Lower lobe of right lung (tissue), 2 donors: Measurements from ENCODE around the gene EDEM1. TPM values are rescaled to one million over a fixed set of nuclear protein-coding genes. Genes with fewer than 3 reads are reported as not detected.
"Not testable (repeated sequence)": the region's sequence is repeated elsewhere in the genome, so short reads cannot be mapped to it uniquely, and the experiment has no call there.

Experiments used
- ATAC-seq, 2 donors: fragments of 200-7000 bp; cut with Tn5 transposase; one replicate each; pipeline ENCODE4 v1.9.1; 2020 to 2022; ENCODE audit warnings: mild to moderate bottlenecking in 2 of 2, moderate library complexity in 2 of 2
- DNase-seq: peaks from one replicate; pipeline ENCODE4 v3.0.0-alpha.2; 2020
- H3K27ac ChIP-seq: fragments of 200-600 bp; one replicate; pipeline ENCODE4 v1.8.0; 2022
- H3K27me3 ChIP-seq: fragments of 200-600 bp; one replicate; pipeline ENCODE4 v1.8.0; 2022; ENCODE audit warnings: low read depth
- H3K36me3 ChIP-seq: fragments of 200-600 bp; one replicate; pipeline ENCODE4 v1.8.0; 2022; ENCODE audit warnings: mild to moderate bottlenecking
- H3K4me1 ChIP-seq: fragments of 200-600 bp; one replicate; pipeline ENCODE4 v1.8.0; 2022
- H3K4me3 ChIP-seq: fragments of 200-600 bp; one replicate; pipeline ENCODE4 v1.8.0; 2022; ENCODE audit warnings: mild to moderate bottlenecking
- H3K9me3 ChIP-seq: fragments of 200-600 bp; one replicate; pipeline ENCODE4 v1.8.0; 2022
- intact Hi-C: fragments of 100-400 bp; cut with DNase I; formaldehyde crosslinking; loops from one replicate; pipeline ENCODE4 v1.11.0; 2022
- total RNA-seq: library from RNA; stranded (reverse); fragmentation: NEBNext Ultra II Directional; extraction: Animal tissue kit (Norgen Biotek cat#: 25700); gene quantifications from one replicate; pipeline ENCODE4 v1.2.1, GENCODE V29; 2021
- TF ChIP-seq, protein P1 (sequence below): fragments of 200-600 bp; IDR thresholded peaks from one replicate; pipeline ENCODE4 v1.8.0; 2022; ENCODE audit warnings: antibody characterized with exemption, mild to moderate bottlenecking
- donor health status: DM: no; HTN: yes; CAD: no; lungs with severe emphysema.

Gene EDEM1
- total RNA-seq, 1 donor from 2014 or later, result 76.5 TPM

DNA sequence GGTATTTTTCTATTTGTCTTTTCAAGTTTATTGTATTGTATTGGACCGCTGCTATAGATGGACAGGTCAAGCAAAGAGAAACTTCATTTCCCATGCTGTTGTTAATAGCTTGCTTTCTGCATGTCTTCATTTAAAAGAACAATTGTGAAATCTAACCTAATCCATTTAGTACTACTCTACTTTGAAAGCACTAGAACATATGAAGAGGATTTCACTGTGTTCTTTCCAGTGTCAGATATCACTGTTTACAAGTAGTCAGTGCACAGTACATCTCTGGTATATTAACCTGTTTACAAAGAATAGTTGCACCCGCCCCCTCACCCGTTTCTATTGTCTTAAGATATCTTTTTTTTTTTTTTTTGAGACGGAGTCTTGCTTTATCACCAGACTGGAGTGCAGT lies 21.8 kb upstream of the EDEM1 start:
- Histone ChIP-seq H3K27ac (no peak overlapping the region), H3K4me3 (no peak overlapping the region), H3K36me3 (peaks cover 2% of the 10 kb centered on the region), H3K27me3 (no peaks in the 10 kb centered on the region), H3K4me1 (peaks cover 52% of the 10 kb centered on the region), H3K9me3 (no peaks in the 10 kb centered on the region)
- ATAC-seq (no peak), DNase-seq (no peak)
- TF ChIP-seq, protein P1, sequence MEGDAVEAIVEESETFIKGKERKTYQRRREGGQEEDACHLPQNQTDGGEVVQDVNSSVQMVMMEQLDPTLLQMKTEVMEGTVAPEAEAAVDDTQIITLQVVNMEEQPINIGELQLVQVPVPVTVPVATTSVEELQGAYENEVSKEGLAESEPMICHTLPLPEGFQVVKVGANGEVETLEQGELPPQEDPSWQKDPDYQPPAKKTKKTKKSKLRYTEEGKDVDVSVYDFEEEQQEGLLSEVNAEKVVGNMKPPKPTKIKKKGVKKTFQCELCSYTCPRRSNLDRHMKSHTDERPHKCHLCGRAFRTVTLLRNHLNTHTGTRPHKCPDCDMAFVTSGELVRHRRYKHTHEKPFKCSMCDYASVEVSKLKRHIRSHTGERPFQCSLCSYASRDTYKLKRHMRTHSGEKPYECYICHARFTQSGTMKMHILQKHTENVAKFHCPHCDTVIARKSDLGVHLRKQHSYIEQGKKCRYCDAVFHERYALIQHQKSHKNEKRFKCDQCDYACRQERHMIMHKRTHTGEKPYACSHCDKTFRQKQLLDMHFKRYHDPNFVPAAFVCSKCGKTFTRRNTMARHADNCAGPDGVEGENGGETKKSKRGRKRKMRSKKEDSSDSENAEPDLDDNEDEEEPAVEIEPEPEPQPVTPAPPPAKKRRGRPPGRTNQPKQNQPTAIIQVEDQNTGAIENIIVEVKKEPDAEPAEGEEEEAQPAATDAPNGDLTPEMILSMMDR, result no peak
- intact Hi-C loops, result no loop called here

DNA sequence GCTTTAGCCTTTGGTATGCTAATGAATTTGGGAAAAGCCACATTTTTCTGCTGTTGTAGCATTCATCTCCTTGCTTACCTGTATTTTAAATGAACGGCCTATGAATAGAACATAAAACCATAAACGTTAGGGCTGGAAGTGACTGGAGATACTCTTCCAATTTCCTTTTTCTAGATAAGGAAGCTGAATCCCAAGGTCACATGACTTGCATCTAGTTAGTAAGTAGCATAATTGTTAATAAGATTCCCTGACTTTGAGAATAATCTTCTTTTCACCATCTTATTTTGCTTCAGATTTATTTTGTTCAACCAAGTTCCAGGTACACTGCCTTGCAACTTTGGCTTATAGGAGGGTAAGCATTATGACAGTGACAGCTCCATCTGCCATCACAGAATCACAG lies 20.7 kb upstream of the EDEM1 start:
- intact Hi-C loops, result no loop called here
- ATAC-seq, result no peak

GRCh38 chr3:5168110-5168509 lies 19.4 kb upstream of the EDEM1 start:
- intact Hi-C loops, result no loop called here
- H3K27me3 ChIP-seq, result no peaks in the 10 kb centered on the region
- DNase-seq (no peak), ATAC-seq (peak; percentile 65 to 92)
- H3K9me3 ChIP-seq, result no peaks in the 10 kb centered on the region
- TF ChIP-seq, protein P1, result no peak
- H3K4me1 ChIP-seq, result peaks cover 31% of the 10 kb centered on the region
- H3K36me3 ChIP-seq, result peaks cover 26% of the 10 kb centered on the region
- no peak overlapping the region for H3K4me3 ChIP-seq
- no peak overlapping the region for H3K27ac ChIP-seq

More for the DNA sequence above, 20.7 kb upstream of the EDEM1 start:
- DNase-seq, result no peak
- Histone ChIP-seq H3K27me3 (no peaks in the 10 kb centered on the region), H3K9me3 (no peaks in the 10 kb centered on the region), H3K4me1 (peaks cover 40% of the 10 kb centered on the region), H3K36me3 (peaks cover 14% of the 10 kb centered on the region), H3K27ac (no peak overlapping the region), H3K4me3 (no peak overlapping the region)
- TF ChIP-seq, protein P1, result no peak

DNA sequence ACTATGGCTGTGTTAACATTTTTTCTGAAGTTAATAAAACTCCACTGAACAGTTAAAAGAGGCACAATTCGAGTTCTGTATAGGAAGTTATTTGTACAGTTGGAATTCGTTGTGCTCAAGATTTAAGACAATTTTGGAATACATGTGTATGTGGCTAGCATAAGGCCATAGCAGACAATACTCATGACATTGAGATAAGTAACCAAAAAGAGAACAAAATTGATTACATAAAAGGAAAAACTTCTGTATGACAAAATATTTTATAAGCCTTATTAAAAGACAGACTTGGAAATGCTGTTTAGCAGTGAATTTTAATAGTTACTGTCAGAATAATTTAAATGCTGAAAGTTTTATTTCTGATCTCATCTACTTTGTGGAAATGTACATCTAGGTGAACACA lies 17.7 kb upstream of the EDEM1 start:
- H3K4me1 ChIP-seq, result peaks cover 31% of the 10 kb centered on the region
- TF ChIP-seq, protein P1, result no peak
- H3K27me3 ChIP-seq, result no peaks in the 10 kb centered on the region
- no peak overlapping the region for H3K4me3 ChIP-seq
- ATAC-seq (no peak), DNase-seq (no peak)
- no peak overlapping the region for H3K27ac ChIP-seq
- intact Hi-C loops, result no loop called here
- no peaks in the 10 kb centered on the region for H3K9me3 ChIP-seq
- H3K36me3 ChIP-seq, result peaks cover 41% of the 10 kb centered on the region

DNA sequence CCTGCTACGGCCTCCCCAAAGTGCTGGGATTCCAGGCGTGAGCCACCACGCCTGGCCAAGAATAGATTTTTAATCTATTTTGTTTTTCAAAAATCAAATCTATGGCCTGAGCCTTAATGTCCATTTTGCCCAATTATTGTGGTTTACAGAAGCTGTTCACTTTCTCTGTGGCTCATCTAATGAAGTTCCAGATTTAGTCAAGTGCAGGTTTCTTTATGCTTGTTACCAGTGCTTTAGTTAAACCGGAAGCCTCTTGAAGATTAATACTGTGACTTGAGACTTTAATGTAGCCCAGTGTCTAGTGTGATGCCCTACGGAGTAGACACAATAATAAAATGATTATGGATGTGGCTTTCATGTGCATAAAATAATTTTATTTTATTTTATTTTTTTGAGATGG lies 16.5 kb upstream of the EDEM1 start:
- H3K4me3 ChIP-seq, result no peak overlapping the region
- peaks cover 53% of the 10 kb centered on the region for H3K36me3 ChIP-seq
- DNase-seq (no peak), ATAC-seq (no peak)
- no peaks in the 10 kb centered on the region for H3K9me3 ChIP-seq
- intact Hi-C loops, result no loop called here
- H3K27ac ChIP-seq, result no peak overlapping the region
- H3K27me3 ChIP-seq, result no peaks in the 10 kb centered on the region
- peaks cover 24% of the 10 kb centered on the region for H3K4me1 ChIP-seq
- TF ChIP-seq, protein P1, result no peak

GRCh38 chr3:5172018-5172417 lies 15.5 kb upstream of the EDEM1 start:
- Histone ChIP-seq H3K27me3 (no peaks in the 10 kb centered on the region), H3K36me3 (peaks cover 63% of the 10 kb centered on the region), H3K4me3 (no peak overlapping the region), H3K27ac (no peak overlapping the region), H3K4me1 (peaks cover 24% of the 10 kb centered on the region), H3K9me3 (no peaks in the 10 kb centered on the region)
- intact Hi-C loops, result no loop called here
- ATAC-seq (no peak), DNase-seq (no peak)
- TF ChIP-seq, protein P1, result no peak

GRCh38 chr3:5179036-5179435 lies 8.5 kb upstream of the EDEM1 start:
- DNase-seq, ATAC-seq, H3K9me3 ChIP-seq, H3K27me3 ChIP-seq, H3K4me3 ChIP-seq, H3K27ac ChIP-seq, intact Hi-C loops, H3K4me1 ChIP-seq: not testable (repeated sequence)
- peaks cover 86% of the 10 kb centered on the region for H3K36me3 ChIP-seq
